ENCODE data around the gene DRICH1.

DNA sequence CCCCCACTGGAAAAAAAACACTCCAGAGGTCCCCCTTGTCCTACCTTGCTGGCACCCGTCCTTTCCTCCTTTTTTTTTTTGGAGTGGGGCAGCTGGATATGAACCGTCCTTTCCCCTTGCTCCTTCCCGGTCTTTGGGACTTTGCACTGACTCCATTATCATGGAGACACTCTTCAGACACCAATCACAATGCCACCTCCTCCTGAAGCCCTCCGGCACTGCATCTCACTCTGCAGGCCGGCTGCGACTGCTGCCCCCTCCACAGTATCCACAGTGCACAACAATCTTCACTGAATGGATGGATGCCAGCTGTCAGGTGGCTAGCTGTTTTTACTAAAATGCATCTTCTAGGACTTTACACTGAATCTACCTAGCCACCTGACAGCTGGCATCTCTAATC, 46.0 kb upstream of the DRICH1 start:
- TF ChIP-seq CTCF (IDR thresholded peaks at IDR 0.05) (no peak), POLR2A (IDR thresholded peaks at IDR 0.05) (no peak)
